A549 (cell line): ENCODE data around the gene KCNA10.

Source experiments
- CBX8 ChIP-seq: fragments of 200-600 bp; sonication (generic); IDR thresholded peaks from 2 replicates; pipeline ENCODE4 v1.6.1; 2016
- CEBPB ChIP-seq, 2 experiments: fragments of >200 bp in 1 of 2; sonication (Bioruptor Twin) in 1 of 2; formaldehyde crosslinking in 1 of 2; IDR thresholded peaks; 2 replicates each; pipeline ENCODE4 v1.6.1; 2012 to 2016
- EHF ChIP-seq: fragments of 250-450 bp; sonication (Bioruptor Pico); IDR thresholded peaks from 2 replicates; pipeline ENCODE4 v1.5.0; 2020; ENCODE audit warnings: mild to moderate bottlenecking
- EP300 ChIP-seq, 2 experiments: fragments of >200 bp; sonication (Bioruptor Twin); formaldehyde crosslinking; IDR thresholded peaks; 2 replicates in 1 of 2; 3 replicates in 1 of 2; pipeline ENCODE4 v1.6.1; 2016 to 2017
- HDAC2 ChIP-seq: fragments of 200-600 bp; sonication (generic); IDR thresholded peaks from 2 replicates; pipeline ENCODE4 v1.6.1; 2016
- PHF8 ChIP-seq: fragments of 200-600 bp; sonication (generic); IDR thresholded peaks from 2 replicates; pipeline ENCODE4 v1.6.1; 2016; ENCODE audit warnings: low read depth, mild to moderate bottlenecking, antibody characterized with exemption, moderate library complexity, borderline replicate concordance
- POLR2A ChIP-seq: IDR thresholded peaks from 2 replicates; pipeline ENCODE4 v1.6.1; 2012; ENCODE audit warnings: mild to moderate bottlenecking, low read length
- POLR2AphosphoS2 ChIP-seq: conservative IDR thresholded peaks from 2 replicates; pipeline ENCODE4 v1.6.1; 2012; ENCODE audit warnings: low read length, improper control_type of control experiment, inconsistent platforms
- RNF2 ChIP-seq: fragments of 200-600 bp; sonication (generic); IDR thresholded peaks from 2 replicates; pipeline ENCODE4 v1.6.1; 2016; ENCODE audit warnings: low read depth, mild to moderate bottlenecking, antibody characterized with exemption, moderate library complexity, borderline replicate concordance
- SREBF2 ChIP-seq: fragments of 450-650 bp; IDR thresholded peaks from 2 replicates; pipeline ENCODE4 v1.6.1; 2014; ENCODE audit warnings: mild to moderate bottlenecking, moderate library complexity
- ZSCAN20 ChIP-seq: fragments of 250-450 bp; sonication (Bioruptor Pico); IDR thresholded peaks from 2 replicates; pipeline ENCODE4 v1.8.0; 2022; ENCODE audit warnings: mild to moderate bottlenecking, moderate library complexity
- TF ChIP-seq, protein P1 (sequence below): fragments of >200 bp; sonication (Bioruptor Twin); formaldehyde crosslinking; IDR thresholded peaks from 3 replicates; pipeline ENCODE4 v1.5.1; 2016
- TF ChIP-seq, protein P2 (sequence below): fragments of 150-350 bp; IDR thresholded peaks from 2 replicates; pipeline ENCODE4 v1.6.1; 2014; ENCODE audit warnings: low read depth, mild to moderate bottlenecking, low read length
- TF ChIP-seq, protein P3 (sequence below): fragments of 250-450 bp; sonication (Bioruptor Pico); IDR thresholded peaks from 2 replicates; pipeline ENCODE4 v1.5.0; 2021; ENCODE audit warnings: mild to moderate bottlenecking, moderate library complexity, borderline replicate concordance

DNA sequence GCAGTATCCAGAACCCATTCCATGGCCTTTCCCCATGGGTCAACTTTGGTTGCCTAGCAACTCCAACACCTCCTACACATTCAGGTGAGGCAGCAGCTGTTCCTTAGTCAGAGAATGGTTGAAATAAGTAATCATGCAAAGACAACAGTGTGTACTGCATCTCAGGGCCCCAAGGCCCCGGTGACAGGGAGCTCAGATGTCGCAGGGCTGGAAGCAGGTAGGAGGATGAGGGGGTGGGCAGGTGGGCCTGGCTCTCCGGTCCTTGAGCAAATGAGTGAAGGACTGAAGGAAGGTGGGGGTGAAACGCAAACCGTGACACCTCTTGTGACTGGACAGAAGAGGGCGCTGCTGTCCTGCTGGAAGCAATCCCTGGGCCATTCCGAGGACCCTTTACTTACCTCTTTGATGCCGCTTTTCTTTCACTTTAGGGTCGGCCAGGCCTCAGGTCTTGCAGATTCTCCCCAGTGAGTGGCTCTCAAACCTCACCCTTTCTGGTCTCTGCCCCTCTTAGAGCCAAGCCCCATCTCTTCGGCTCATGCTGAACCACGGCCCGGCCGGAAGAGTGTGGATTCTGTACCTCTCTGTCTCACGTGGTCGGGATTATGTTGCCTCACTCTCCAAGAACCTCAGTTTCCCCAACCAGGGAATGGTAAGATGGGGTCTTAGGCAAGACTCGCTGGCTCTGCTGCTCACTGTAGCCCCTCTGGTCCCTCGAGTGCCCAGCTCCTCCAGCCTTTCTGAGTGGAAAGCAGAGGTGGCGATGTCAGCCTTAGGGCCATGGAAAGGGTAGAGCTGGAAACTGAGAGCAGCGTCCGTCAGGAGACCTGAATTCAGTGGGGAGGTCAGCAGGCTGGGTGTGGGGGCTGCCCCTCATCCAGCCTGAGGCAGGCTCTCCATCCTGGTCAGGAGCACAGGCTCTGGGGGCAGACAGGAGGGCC lies 5.6 kb upstream of the KCNA10 start:
- TF ChIP-seq, protein P1, sequence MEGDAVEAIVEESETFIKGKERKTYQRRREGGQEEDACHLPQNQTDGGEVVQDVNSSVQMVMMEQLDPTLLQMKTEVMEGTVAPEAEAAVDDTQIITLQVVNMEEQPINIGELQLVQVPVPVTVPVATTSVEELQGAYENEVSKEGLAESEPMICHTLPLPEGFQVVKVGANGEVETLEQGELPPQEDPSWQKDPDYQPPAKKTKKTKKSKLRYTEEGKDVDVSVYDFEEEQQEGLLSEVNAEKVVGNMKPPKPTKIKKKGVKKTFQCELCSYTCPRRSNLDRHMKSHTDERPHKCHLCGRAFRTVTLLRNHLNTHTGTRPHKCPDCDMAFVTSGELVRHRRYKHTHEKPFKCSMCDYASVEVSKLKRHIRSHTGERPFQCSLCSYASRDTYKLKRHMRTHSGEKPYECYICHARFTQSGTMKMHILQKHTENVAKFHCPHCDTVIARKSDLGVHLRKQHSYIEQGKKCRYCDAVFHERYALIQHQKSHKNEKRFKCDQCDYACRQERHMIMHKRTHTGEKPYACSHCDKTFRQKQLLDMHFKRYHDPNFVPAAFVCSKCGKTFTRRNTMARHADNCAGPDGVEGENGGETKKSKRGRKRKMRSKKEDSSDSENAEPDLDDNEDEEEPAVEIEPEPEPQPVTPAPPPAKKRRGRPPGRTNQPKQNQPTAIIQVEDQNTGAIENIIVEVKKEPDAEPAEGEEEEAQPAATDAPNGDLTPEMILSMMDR, result peak; percentile 58
- TF ChIP-seq CBX8 (no peak), ZSCAN20 (CRISPR knock-in tag) (no peak), CEBPB (IDR thresholded peaks at IDR 0.05) (no peak), POLR2AphosphoS2 (no peak), POLR2A (no peak), EHF (CRISPR knock-in tag) (no peak), EP300 (IDR thresholded peaks at IDR 0.05) (no peak), SREBF2 (no peak), HDAC2 (no peak), RNF2 (no peak), PHF8 (no peak)
- TF ChIP-seq, protein P2, sequence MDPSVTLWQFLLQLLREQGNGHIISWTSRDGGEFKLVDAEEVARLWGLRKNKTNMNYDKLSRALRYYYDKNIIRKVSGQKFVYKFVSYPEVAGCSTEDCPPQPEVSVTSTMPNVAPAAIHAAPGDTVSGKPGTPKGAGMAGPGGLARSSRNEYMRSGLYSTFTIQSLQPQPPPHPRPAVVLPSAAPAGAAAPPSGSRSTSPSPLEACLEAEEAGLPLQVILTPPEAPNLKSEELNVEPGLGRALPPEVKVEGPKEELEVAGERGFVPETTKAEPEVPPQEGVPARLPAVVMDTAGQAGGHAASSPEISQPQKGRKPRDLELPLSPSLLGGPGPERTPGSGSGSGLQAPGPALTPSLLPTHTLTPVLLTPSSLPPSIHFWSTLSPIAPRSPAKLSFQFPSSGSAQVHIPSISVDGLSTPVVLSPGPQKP, result no peak
- TF ChIP-seq, protein P3, sequence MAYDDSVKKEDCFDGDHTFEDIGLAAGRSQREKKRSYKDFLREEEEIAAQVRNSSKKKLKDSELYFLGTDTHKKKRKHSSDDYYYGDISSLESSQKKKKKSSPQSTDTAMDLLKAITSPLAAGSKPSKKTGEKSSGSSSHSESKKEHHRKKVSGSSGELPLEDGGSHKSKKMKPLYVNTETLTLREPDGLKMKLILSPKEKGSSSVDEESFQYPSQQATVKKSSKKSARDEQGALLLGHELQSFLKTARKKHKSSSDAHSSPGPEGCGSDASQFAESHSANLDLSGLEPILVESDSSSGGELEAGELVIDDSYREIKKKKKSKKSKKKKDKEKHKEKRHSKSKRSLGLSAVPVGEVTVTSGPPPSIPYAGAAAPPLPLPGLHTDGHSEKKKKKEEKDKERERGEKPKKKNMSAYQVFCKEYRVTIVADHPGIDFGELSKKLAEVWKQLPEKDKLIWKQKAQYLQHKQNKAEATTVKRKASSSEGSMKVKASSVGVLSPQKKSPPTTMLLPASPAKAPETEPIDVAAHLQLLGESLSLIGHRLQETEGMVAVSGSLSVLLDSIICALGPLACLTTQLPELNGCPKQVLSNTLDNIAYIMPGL (CRISPR knock-in tag), result no peak
